DND-41 (cell line): ENCODE measurements around the gene ALDH3B1.

Experiments used
- ATAC-seq: fragments of 200-7000 bp; cut with Tn5 transposase; 3 replicates; pipeline ENCODE4 v1.9.1; 2021; ENCODE audit warnings: low read depth; ENCODE audit not compliant: insufficient read depth
- DNase-seq: peaks from one replicate; pipeline ENCODE4 v3.0.0-alpha.2; 2020
- H2AFZ ChIP-seq: 2 replicates; pipeline ENCODE4 v1.6.0; 2012; ENCODE audit warnings: low read depth, low read length
- H3K27ac ChIP-seq: 2 replicates; pipeline ENCODE4 v1.5.1; 2012; ENCODE audit warnings: low read length, inconsistent platforms
- H3K27me3 ChIP-seq: fragments of 200-600 bp; sonication (generic); 2 replicates; pipeline ENCODE4 v1.6.0; 2012; ENCODE audit warnings: low read length, mild to moderate bottlenecking, inconsistent platforms; ENCODE audit not compliant: insufficient read depth, poor library complexity
- H3K36me3 ChIP-seq: 2 replicates; pipeline ENCODE4 v1.5.1; 2012; ENCODE audit warnings: low read length, inconsistent platforms; ENCODE audit not compliant: insufficient read depth
- H3K4me1 ChIP-seq: 2 replicates; pipeline ENCODE4 v1.5.1; 2012; ENCODE audit warnings: mild to moderate bottlenecking, low read length; ENCODE audit not compliant: insufficient read depth
- H3K4me2 ChIP-seq: 2 replicates; pipeline ENCODE4 v1.6.0; 2012; ENCODE audit warnings: mild to moderate bottlenecking, moderate library complexity, low read length, inconsistent platforms; ENCODE audit not compliant: insufficient read depth
- H3K4me3 ChIP-seq, 2 experiments: fragments of 200-600 bp in 1 of 2; shearing (Covaris generic) in 1 of 2; 2 replicates each; pipeline ENCODE4 v1.5.1; 2012 to 2016; ENCODE audit warnings: inconsistent platforms in 2 of 2, low read length in 2 of 2, mild to moderate bottlenecking in 2 of 2, low read depth in 1 of 2, moderate library complexity in 1 of 2
- H3K79me2 ChIP-seq: 2 replicates; pipeline ENCODE4 v1.6.0; 2012; ENCODE audit warnings: low read length, inconsistent platforms; ENCODE audit not compliant: insufficient read depth
- H3K9ac ChIP-seq: 2 replicates; pipeline ENCODE4 v1.6.0; 2012; ENCODE audit warnings: low read depth, mild to moderate bottlenecking, inconsistent platforms, low read length, moderate library complexity
- H3K9me3 ChIP-seq: 2 replicates; pipeline ENCODE4 v1.5.1; 2012; ENCODE audit warnings: low read length, moderate library complexity, mild to moderate bottlenecking, inconsistent platforms; ENCODE audit not compliant: insufficient read depth, severe bottlenecking
- H4K20me1 ChIP-seq: 2 replicates; pipeline ENCODE4 v1.6.0; 2012; ENCODE audit warnings: low read length; ENCODE audit not compliant: insufficient read depth
- CTCF ChIP-seq: IDR thresholded peaks from 2 replicates; pipeline ENCODE4 v1.5.1; 2012; ENCODE audit warnings: borderline replicate concordance, low read length, moderate library complexity, mild to moderate bottlenecking; ENCODE audit not compliant: poor library complexity, severe bottlenecking; ENCODE audit errors: extremely low read depth
- EZH2 ChIP-seq: IDR thresholded peaks from 3 replicates; pipeline ENCODE4 v1.6.1; 2012; ENCODE audit warnings: borderline replicate concordance, low read depth, mild to moderate bottlenecking, moderate library complexity, low read length, inconsistent platforms; ENCODE audit not compliant: severe bottlenecking

The ALDH3B1 gene

GRCh38 chr11:68049509-68050370 is 39.6 kb downstream of the ALDH3B1 start:
- Histone ChIP-seq H4K20me1 (no peaks in the 10 kb centered on the region), H3K36me3 (0 out of 2 replicates have a peak, but pooled peaks cover 4% of the 10 kb centered on the region), H3K9ac (no peak overlapping the region), H3K4me1 (no peaks in the 10 kb centered on the region), H3K9me3 (no peaks in the 10 kb centered on the region), H3K79me2 (no peaks in the 10 kb centered on the region), H2AFZ (no peak overlapping the region), H3K27me3 (no peaks in the 10 kb centered on the region), H3K4me3 (no peak overlapping the region), H3K4me2 (no peak overlapping the region), H3K27ac (no peak overlapping the region)
- ATAC-seq (no peak), DNase-seq (no peak)
- TF ChIP-seq CTCF, result no peak
- TF ChIP-seq EZH2, result no peak

GRCh38 chr11:68050371-68050841 is 40.3 kb downstream of the ALDH3B1 start:
- no peak for TF ChIP-seq CTCF
- TF ChIP-seq EZH2, result no peak
- H3K36me3 ChIP-seq, result 0 out of 2 replicates have a peak, but pooled peaks cover 4% of the 10 kb centered on the region

GRCh38 chr11:68051191-68052136 is 41.3 kb downstream of the ALDH3B1 start:
- Histone ChIP-seq H3K27me3 (no peaks in the 10 kb centered on the region), H3K4me2 (no peak overlapping the region), H3K27ac (no peak overlapping the region), H3K9ac (no peak overlapping the region), H3K9me3 (no peaks in the 10 kb centered on the region), H3K4me1 (no peaks in the 10 kb centered on the region), H3K4me3 (no peak overlapping the region), H3K36me3 (0 out of 2 replicates have a peak, but pooled peaks cover 4% of the 10 kb centered on the region), H2AFZ (no peak overlapping the region), H3K79me2 (no peaks in the 10 kb centered on the region), H4K20me1 (no peaks in the 10 kb centered on the region)
- DNase-seq (no peak), ATAC-seq (no peak)
- no peak for TF ChIP-seq CTCF
- no peak for TF ChIP-seq EZH2

More at GRCh38 chr11:68050371-68050841, 40.3 kb downstream of the ALDH3B1 start:
- no peaks in the 10 kb centered on the region for H4K20me1 ChIP-seq
- DNase-seq (no peak), ATAC-seq (no peak)
- no peaks in the 10 kb centered on the region for H3K9me3 ChIP-seq
- H3K79me2 ChIP-seq, result no peaks in the 10 kb centered on the region
- no peak overlapping the region for H3K27ac ChIP-seq
- no peaks in the 10 kb centered on the region for H3K4me1 ChIP-seq
- H3K27me3 ChIP-seq, result no peaks in the 10 kb centered on the region
- no peak overlapping the region for H3K9ac ChIP-seq
- no peak overlapping the region for H3K4me2 ChIP-seq
- no peak overlapping the region for H2AFZ ChIP-seq
- no peak overlapping the region for H3K4me3 ChIP-seq
